Aorta (tissue), 5 donors: Measurements from ENCODE around the gene TMEM132E. TPM values are rescaled to one million over a fixed set of nuclear protein-coding genes. Genes with fewer than 3 reads are reported as not detected.

Experiments
- ATAC-seq: fragments of 200-7000 bp; cut with Tn5 transposase; one replicate; pipeline ENCODE4 v1.9.1; 2022; ENCODE audit warnings: moderate library complexity; ENCODE audit not compliant: low FRiP score
- DNase-seq, 2 donors: peaks; one replicate each; pipeline ENCODE4 v3.0.0-alpha.2; 2020
- H3K27ac ChIP-seq, 2 donors: one replicate each; pipeline ENCODE4 v1.5.1; 2013; ENCODE audit warnings: low read length in 2 of 2, mild to moderate bottlenecking in 2 of 2, moderate library complexity in 2 of 2, control low read depth in 1 of 2, inconsistent platforms in 1 of 2, low read depth in 1 of 2
- H3K27me3 ChIP-seq, 2 donors: one replicate each; pipeline ENCODE4 v1.6.1; 2013; ENCODE audit warnings: control low read depth in 1 of 2, low read length in 1 of 2, mild to moderate bottlenecking in 1 of 2, moderate library complexity in 1 of 2; ENCODE audit not compliant: insufficient read depth in 2 of 2, control insufficient read depth in 1 of 2
- H3K36me3 ChIP-seq, 2 donors: one replicate each; pipeline ENCODE4 v1.6.1; 2013; ENCODE audit warnings: control low read depth in 1 of 2, low read length in 1 of 2, mild to moderate bottlenecking in 1 of 2; ENCODE audit not compliant: insufficient read depth in 2 of 2, control insufficient read depth in 1 of 2
- H3K4me1 ChIP-seq, 2 donors: one replicate each; pipeline ENCODE4 v1.6.1; 2013; ENCODE audit warnings: low read length in 2 of 2, control low read depth in 1 of 2, mild to moderate bottlenecking in 1 of 2, moderate library complexity in 1 of 2; ENCODE audit not compliant: insufficient read depth in 2 of 2, control insufficient read depth in 1 of 2
- H3K4me3 ChIP-seq, 2 donors: one replicate each; pipeline ENCODE4 v1.5.1; 2013; ENCODE audit warnings: low read length in 2 of 2, control low read depth in 1 of 2, mild to moderate bottlenecking in 1 of 2
- H3K9me3 ChIP-seq: one replicate; pipeline ENCODE4 v1.6.1; 2013; ENCODE audit warnings: mild to moderate bottlenecking, low read length; ENCODE audit not compliant: control insufficient read depth
- WGBS, 2 donors: extraction: QIAGEN DNeasy Blood & Tissue Kit; methylation state at CpG; one replicate each; pipeline ENCODE4 v1.1.7; 2013; 5-methylcytosine and 5-hydroxymethylcytosine counted together
- intact Hi-C, 2 donors: fragments of 100-400 bp; cut with DNase I; formaldehyde crosslinking; loops; one replicate each; pipeline versions ENCODE4 v1.14.2 to v1.15.0; 2022
- polyA plus RNA-seq, 2 donors: library from polyadenylated mRNA; stranded (reverse); fragments of 200-250 nt; gene quantifications; one replicate each; pipeline ENCODE4 v1.2.3, GENCODE V29; 2013
- total RNA-seq, 2 donors: library from RNA; stranded (reverse); fragmentation: NEBNext Ultra II Directional; extraction: Animal tissue kit (Norgen Biotek cat#: 25700); gene quantifications; one replicate each; pipeline ENCODE4 v1.2.1, GENCODE V29; 2021
- donor health status: healthy with polysubstance abuse.
- donor health status: Bipolar disorder and iron deficiency.
- donor health status: DM: no; HTN: no; CAD: no.
- donor health status: DM: no; HTN: no; CAD: no.
- donor health status: DM: yes; HTN: yes; CAD: no.

Gene TMEM132E
- total and polyA plus RNA-seq, 4 donors = 0.15 to 0.36 (median 0.27) TPM

GRCh38 chr17:34653511-34653910 lies 74.1 kb downstream of the TMEM132E start:
- Histone ChIP-seq H3K36me3 (no peaks in the 10 kb centered on the region), H3K4me3 (no peak overlapping the region), H3K27me3 (no peaks in the 10 kb centered on the region), H3K27ac (no peak overlapping the region), H3K9me3 (no peaks in the 10 kb centered on the region), H3K4me1 (no peaks in the 10 kb centered on the region)
- DNase-seq (no peak), ATAC-seq (no peak)
- intact Hi-C loops = no loop called here
- WGBS, 2 donors = 24 to 28% methylated on average over 11 of the region's 11 CpGs

- WGBS, 2 donors = 72 to 75% methylated on average over 4 of the region's 4 CpGs
- no peaks in the 10 kb centered on the region for H3K27me3 ChIP-seq
- no peak for ATAC-seq
Measured at GRCh38 chr17:34654276-34654880, 75.0 kb downstream of the TMEM132E start.

GRCh38 chr17:34654881-34655276 lies 75.5 kb downstream of the TMEM132E start:
- ATAC-seq (no peak), DNase-seq (no peak)
- H3K9me3 ChIP-seq = no peaks in the 10 kb centered on the region
- WGBS, 2 donors = 44 to 48% methylated on average over 3 of the region's 3 CpGs
- no peak overlapping the region for H3K4me3 ChIP-seq
- H3K36me3 ChIP-seq = no peaks in the 10 kb centered on the region
- no peak overlapping the region for H3K27ac ChIP-seq
- intact Hi-C loops = no loop called here
- no peaks in the 10 kb centered on the region for H3K4me1 ChIP-seq
- H3K27me3 ChIP-seq = no peaks in the 10 kb centered on the region

More at GRCh38 chr17:34654276-34654880, 75.0 kb downstream of the TMEM132E start:
- no peak for DNase-seq
- intact Hi-C loops = no loop called here
- no peak overlapping the region for H3K27ac ChIP-seq
- H3K4me1 ChIP-seq = no peaks in the 10 kb centered on the region
- H3K36me3 ChIP-seq = no peaks in the 10 kb centered on the region
- no peak overlapping the region for H3K4me3 ChIP-seq
- no peaks in the 10 kb centered on the region for H3K9me3 ChIP-seq

GRCh38 chr17:34656801-34657200 lies 77.4 kb downstream of the TMEM132E start:
- Histone ChIP-seq H3K4me1 (no peaks in the 10 kb centered on the region), H3K27me3 (no peaks in the 10 kb centered on the region), H3K36me3 (no peaks in the 10 kb centered on the region), H3K4me3 (no peak overlapping the region), H3K27ac (no peak overlapping the region), H3K9me3 (no peaks in the 10 kb centered on the region)
- ATAC-seq (no peak), DNase-seq (no peak)
- intact Hi-C loops = no loop called here
- 74 to 79% methylated on average over 4 of the region's 4 CpGs for WGBS, 2 donors

GRCh38 chr17:34658811-34659560 lies 79.6 kb downstream of the TMEM132E start:
- no peaks in the 10 kb centered on the region for H3K27me3 ChIP-seq
- H3K36me3 ChIP-seq = no peaks in the 10 kb centered on the region
- DNase-seq = no peak
- H3K4me1 ChIP-seq = no peaks in the 10 kb centered on the region
- no peaks in the 10 kb centered on the region for H3K9me3 ChIP-seq
- H3K27ac ChIP-seq = no peak overlapping the region
- no peak for ATAC-seq
- intact Hi-C loops = no loop called here
- WGBS, 2 donors = 57 to 65% methylated on average over 9 to 10 of the region's 10 CpGs
- no peak overlapping the region for H3K4me3 ChIP-seq

GRCh38 chr17:34663714-34664113 lies 84.3 kb downstream of the TMEM132E start:
- intact Hi-C loops = no loop called here
- H3K4me1 ChIP-seq = no peaks in the 10 kb centered on the region
- 32 to 36% methylated on average over 3 of the region's 3 CpGs for WGBS, 2 donors
- H3K9me3 ChIP-seq = no peaks in the 10 kb centered on the region
- no peaks in the 10 kb centered on the region for H3K27me3 ChIP-seq
- H3K36me3 ChIP-seq = no peaks in the 10 kb centered on the region
- ATAC-seq (no peak), DNase-seq (no peak)
- no peak overlapping the region for H3K27ac ChIP-seq
- H3K4me3 ChIP-seq = no peak overlapping the region

GRCh38 chr17:34665150-34665806 lies 85.9 kb downstream of the TMEM132E start:
- no peaks in the 10 kb centered on the region for H3K36me3 ChIP-seq
- ATAC-seq = no peak
- H3K27me3 ChIP-seq = no peaks in the 10 kb centered on the region
- DNase-seq = no peak
- H3K27ac ChIP-seq = no peak overlapping the region
- H3K4me3 ChIP-seq = no peak overlapping the region
- intact Hi-C loops = no loop called here
- H3K9me3 ChIP-seq = no peaks in the 10 kb centered on the region
- H3K4me1 ChIP-seq = no peaks in the 10 kb centered on the region
- WGBS, 2 donors = 17 to 21% methylated on average over 12 of the region's 12 CpGs

- Histone ChIP-seq H3K4me1 (no peaks in the 10 kb centered on the region), H3K36me3 (no peaks in the 10 kb centered on the region), H3K27ac (no peak overlapping the region), H3K9me3 (no peaks in the 10 kb centered on the region), H3K27me3 (no peaks in the 10 kb centered on the region), H3K4me3 (no peak overlapping the region)
- 22 to 24% methylated on average over 22 of the region's 22 CpGs for WGBS, 2 donors
- ATAC-seq = no peak
- intact Hi-C loops = no loop called here
- DNase-seq = no peak
Measured at GRCh38 chr17:34665819-34666763, 86.7 kb downstream of the TMEM132E start.
